RWPE2 (cell line): ENCODE results near the gene NET1.

ENCODE experiments used
- ATAC-seq: fragments of 200-7000 bp; cut with Tn5 transposase; 3 replicates; pipeline ENCODE4 v1.9.1; 2021; ENCODE audit warnings: low read depth
- DNase-seq: peaks from one replicate; pipeline ENCODE4 v3.0.0-alpha.2; 2020; ENCODE audit warnings: low spot score
- H3K27ac ChIP-seq: fragments of 450-650 bp; 2 replicates; pipeline ENCODE4 v1.5.1; 2017; ENCODE audit warnings: mild to moderate bottlenecking; ENCODE audit not compliant: poor library complexity, severe bottlenecking
- H3K27me3 ChIP-seq: fragments of 250-450 bp; sonication (Bioruptor Pico); 2 replicates; pipeline ENCODE4 v1.5.1; 2021; ENCODE audit warnings: mild to moderate bottlenecking, moderate library complexity; ENCODE audit not compliant: insufficient read depth, poor library complexity, severe bottlenecking
- H3K36me3 ChIP-seq: fragments of 250-450 bp; sonication (Bioruptor Pico); 2 replicates; pipeline ENCODE4 v1.5.1; 2020; ENCODE audit warnings: low read depth, mild to moderate bottlenecking, moderate library complexity
- H3K4me1 ChIP-seq: fragments of 250-450 bp; sonication (Bioruptor Pico); 2 replicates; pipeline ENCODE4 v1.5.1; 2021; ENCODE audit warnings: mild to moderate bottlenecking, moderate library complexity; ENCODE audit not compliant: insufficient read depth, poor library complexity, severe bottlenecking
- H3K4me3 ChIP-seq: fragments of 250-450 bp; sonication (Bioruptor Pico); 2 replicates; pipeline ENCODE4 v1.5.1; 2021; ENCODE audit warnings: mild to moderate bottlenecking, moderate library complexity; ENCODE audit not compliant: severe bottlenecking
- H3K9me3 ChIP-seq: fragments of 250-450 bp; sonication (Bioruptor Pico); 2 replicates; pipeline ENCODE4 v1.5.1; 2021; ENCODE audit warnings: mild to moderate bottlenecking, moderate library complexity; ENCODE audit not compliant: severe bottlenecking
- TF ChIP-seq, protein P1 (sequence below): fragments of 450-650 bp; IDR thresholded peaks from one replicate; pipeline ENCODE4 v1.5.1; 2017; ENCODE audit warnings: mild to moderate bottlenecking, moderate library complexity; ENCODE audit not compliant: poor library complexity, severe bottlenecking

Gene NET1

DNA sequence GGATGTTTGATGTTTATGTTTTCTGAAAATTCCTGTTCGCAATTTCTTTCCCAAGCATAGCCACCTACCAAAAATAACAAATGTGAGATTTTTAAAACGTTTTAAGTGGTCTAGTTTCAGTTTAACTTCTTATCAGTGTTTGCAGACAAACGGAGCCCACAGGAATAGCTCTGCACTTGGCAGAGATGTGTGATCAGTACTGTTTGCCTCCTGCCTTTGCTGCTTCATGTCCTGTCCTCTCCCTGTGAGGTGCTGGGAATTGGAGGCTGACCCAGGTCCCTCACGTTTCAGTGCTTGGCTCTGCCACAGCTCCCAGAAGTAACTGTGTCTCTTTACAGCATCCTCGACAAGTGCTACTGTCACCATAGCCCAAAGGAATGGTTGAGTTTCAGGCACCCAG is 46.4 kb upstream of the NET1 start:
- DNase-seq (no peak), ATAC-seq (no peak)
- Histone ChIP-seq H3K4me3 (no peak overlapping the region), H3K9me3 (no peaks in the 10 kb centered on the region), H3K27ac (no peak overlapping the region), H3K36me3 (no peaks in the 10 kb centered on the region), H3K4me1 (no peaks in the 10 kb centered on the region), H3K27me3 (peaks cover 20% of the 10 kb centered on the region)
- TF ChIP-seq, protein P1, sequence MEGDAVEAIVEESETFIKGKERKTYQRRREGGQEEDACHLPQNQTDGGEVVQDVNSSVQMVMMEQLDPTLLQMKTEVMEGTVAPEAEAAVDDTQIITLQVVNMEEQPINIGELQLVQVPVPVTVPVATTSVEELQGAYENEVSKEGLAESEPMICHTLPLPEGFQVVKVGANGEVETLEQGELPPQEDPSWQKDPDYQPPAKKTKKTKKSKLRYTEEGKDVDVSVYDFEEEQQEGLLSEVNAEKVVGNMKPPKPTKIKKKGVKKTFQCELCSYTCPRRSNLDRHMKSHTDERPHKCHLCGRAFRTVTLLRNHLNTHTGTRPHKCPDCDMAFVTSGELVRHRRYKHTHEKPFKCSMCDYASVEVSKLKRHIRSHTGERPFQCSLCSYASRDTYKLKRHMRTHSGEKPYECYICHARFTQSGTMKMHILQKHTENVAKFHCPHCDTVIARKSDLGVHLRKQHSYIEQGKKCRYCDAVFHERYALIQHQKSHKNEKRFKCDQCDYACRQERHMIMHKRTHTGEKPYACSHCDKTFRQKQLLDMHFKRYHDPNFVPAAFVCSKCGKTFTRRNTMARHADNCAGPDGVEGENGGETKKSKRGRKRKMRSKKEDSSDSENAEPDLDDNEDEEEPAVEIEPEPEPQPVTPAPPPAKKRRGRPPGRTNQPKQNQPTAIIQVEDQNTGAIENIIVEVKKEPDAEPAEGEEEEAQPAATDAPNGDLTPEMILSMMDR: no peak

DNA sequence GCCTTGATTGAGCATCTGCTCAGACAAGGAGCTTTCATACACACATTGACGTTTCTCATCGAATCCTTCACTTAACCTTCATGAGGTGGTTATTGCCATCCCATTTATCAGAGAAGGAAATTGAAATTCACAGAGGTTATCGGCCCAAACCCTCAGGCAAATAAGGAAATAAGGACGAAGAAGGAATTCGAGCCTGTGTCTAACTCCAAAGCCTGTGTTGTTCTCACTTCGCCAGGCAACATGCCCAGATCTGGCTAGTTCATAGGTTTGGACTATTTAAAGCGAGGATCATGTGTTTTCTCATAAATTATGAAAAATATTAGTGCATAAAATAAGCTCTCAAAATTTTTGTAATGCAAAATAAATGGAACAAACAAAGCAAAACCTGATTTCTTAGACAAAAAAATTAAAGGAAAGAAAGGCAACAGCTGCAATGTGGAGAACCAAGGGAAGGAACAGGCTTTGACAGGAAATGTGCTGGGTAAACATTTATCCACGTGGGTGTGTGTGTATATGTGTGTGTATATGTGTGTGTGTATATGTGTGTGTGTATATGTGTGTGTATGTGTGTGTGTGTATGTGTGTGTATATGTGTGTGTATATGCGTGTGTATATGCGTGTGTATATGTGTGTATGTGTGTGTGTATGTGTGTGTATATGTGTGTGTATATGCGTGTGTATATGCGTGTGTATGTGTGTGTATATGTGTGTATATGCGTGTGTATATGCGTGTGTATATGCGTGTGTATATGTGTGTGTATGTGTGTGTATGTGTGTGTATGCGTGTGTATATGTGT is 42.8 kb upstream of the NET1 start:
- Histone ChIP-seq H3K27me3 (peaks cover 17% of the 10 kb centered on the region), H3K4me3 (no peak overlapping the region), H3K4me1 (no peaks in the 10 kb centered on the region), H3K36me3 (no peaks in the 10 kb centered on the region), H3K9me3 (no peaks in the 10 kb centered on the region), H3K27ac (no peak overlapping the region)
- TF ChIP-seq, protein P1: no peak
- ATAC-seq: no peak
- no peak for DNase-seq

DNA sequence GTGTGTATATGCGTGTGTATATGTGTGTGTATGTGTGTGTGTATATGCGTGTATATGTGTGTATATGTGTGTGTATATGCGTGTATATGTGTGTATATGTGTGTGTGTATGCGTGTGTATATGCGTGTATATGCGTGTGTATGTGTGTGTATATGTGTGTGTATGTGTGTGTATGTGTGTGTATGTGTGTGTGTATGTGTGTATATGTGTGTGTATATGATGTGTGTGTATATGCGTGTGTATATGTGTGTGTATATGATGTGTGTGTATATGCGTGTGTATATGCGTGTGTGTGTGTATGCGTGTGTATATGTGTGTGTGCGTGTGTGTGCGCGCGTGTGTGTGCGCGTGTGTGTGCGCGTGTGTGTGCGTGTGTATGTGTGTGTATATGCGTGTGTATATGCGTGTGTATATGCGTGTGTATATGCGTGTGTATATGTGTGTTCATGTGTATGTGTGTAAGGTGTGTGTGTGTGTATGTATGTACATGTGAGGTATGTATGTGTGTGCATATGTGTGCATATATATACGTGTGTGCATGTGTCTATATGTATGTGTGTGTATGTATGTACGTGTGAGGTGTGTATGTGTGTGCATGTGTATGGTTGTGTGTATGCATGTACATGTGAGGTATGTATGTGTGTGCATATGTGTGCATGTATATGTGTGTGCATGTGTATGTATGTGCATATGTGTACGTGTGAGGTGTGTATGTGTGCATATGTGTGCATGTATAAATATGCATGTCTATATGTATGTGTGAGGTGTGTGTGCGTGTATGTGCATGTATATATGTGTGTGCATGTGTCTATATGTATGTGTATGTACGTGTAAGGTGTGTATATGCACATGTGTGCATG is 41.6 kb upstream of the NET1 start:
- no peaks in the 10 kb centered on the region for H3K36me3 ChIP-seq
- H3K9me3 ChIP-seq: no peaks in the 10 kb centered on the region
- no peak for DNase-seq
- H3K4me3 ChIP-seq: no peak overlapping the region
- peaks cover 5% of the 10 kb centered on the region for H3K27me3 ChIP-seq
- H3K4me1 ChIP-seq: no peaks in the 10 kb centered on the region
- TF ChIP-seq, protein P1: no peak
- ATAC-seq: no peak
- H3K27ac ChIP-seq: no peak overlapping the region

DNA sequence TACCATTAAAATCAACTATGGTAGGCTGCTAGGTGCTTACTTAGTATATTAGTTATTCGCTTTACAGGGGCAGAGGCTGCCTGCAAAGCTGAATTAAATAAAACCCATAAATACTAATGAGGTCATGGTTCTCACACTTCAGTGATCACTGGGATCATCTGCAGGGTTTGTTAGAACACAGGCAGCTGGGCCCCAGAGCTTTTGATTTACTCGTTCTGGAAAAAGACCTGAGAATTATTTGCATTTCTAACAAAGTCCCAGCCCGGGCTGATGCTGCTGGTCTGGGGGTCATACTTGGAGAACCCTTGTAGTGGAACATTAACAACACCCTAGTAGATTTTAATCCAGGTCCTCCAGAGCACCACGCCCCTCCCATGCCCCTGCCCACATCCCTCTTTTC is 39.0 kb upstream of the NET1 start:
- DNase-seq (no peak), ATAC-seq (no peak)
- H3K9me3 ChIP-seq: no peaks in the 10 kb centered on the region
- H3K36me3 ChIP-seq: no peaks in the 10 kb centered on the region
- TF ChIP-seq, protein P1: no peak
- no peak overlapping the region for H3K27ac ChIP-seq
- H3K27me3 ChIP-seq: no peaks in the 10 kb centered on the region
- H3K4me3 ChIP-seq: no peak overlapping the region
- H3K4me1 ChIP-seq: no peaks in the 10 kb centered on the region
